Measurements from ENCODE around the gene NDUFA13. TPM values are rescaled to one million over a fixed set of nuclear protein-coding genes. Genes with fewer than 3 reads are reported as not detected.

Gene NDUFA13
- total RNA-seq, 1 donor from 2014 or later, result 46.5 TPM

- no peak for DNase-seq (ENCODE audit: low read depth)
These were observed 9.4 kb upstream of the NDUFA13 start for GRCh38 chr19:19506592-19506991.

GRCh38 chr19:19507354-19507753 is 8.7 kb upstream of the NDUFA13 start:
- DNase-seq (ENCODE audit: low read depth), result no peak

DNA sequence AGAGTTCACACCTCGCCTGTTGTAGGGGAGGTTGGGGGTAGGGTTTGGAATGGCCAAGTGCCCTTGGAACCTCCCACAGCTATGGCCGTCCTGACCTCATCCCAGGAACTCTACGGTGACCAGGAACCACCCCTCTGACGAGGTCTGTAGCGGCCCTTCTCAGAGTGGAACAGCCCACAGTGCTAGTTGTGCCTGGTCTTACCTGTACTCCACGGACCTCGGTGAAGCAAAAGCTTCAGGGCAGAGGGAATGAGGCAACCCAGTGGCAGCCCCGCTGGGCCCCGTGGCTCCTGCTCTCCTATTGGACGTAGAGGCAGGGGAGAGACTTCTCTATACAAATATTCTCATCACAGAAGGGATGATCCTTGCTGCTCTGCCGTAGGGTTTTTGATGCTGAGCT is 7.8 kb upstream of the NDUFA13 start:
- DNase-seq (ENCODE audit: low read depth), result no peak

GRCh38 chr19:19510432-19510831 is 5.6 kb upstream of the NDUFA13 start:
- peak; percentile 33 for DNase-seq (ENCODE audit: low read depth)

- no peak for DNase-seq (ENCODE audit: low read depth)
These were observed 2.3 kb upstream of the NDUFA13 start for GRCh38 chr19:19513682-19514081.

DNA sequence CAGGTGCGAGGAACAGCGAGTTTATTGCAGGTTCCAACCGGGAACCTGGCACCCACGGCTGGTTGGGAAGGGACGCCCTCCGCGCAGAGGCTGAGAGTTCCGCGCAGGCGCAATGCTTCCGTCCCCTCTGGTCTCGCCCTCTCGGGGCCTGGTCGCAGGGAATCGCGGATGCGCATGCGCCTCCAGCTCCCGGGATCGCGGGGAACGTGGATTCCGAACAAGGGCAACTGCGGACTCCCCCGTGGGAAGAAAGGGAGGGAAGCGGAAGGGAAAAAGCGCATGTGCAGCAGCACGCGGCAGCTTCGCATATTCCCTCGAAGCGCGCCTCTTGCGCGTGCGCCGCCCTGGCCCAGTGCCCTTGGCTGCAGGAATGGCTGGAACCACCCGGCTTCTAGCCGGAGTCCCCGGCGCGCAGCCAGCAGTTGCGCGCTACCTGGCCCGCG is 1.8 kb upstream of the NDUFA13 start:
- no peak for DNase-seq (ENCODE audit: low read depth)

- DNase-seq (ENCODE audit: low read depth), result no peak
These were observed 964 bp upstream of the NDUFA13 start, which contains the start of gene TSSK6 for GRCh38 chr19:19514881-19515641. Gene TSSK6, minus strand, starts transcription at chr19:19515548. Its CDS starts 121 bp downstream, at chr19:19515427.

DNA sequence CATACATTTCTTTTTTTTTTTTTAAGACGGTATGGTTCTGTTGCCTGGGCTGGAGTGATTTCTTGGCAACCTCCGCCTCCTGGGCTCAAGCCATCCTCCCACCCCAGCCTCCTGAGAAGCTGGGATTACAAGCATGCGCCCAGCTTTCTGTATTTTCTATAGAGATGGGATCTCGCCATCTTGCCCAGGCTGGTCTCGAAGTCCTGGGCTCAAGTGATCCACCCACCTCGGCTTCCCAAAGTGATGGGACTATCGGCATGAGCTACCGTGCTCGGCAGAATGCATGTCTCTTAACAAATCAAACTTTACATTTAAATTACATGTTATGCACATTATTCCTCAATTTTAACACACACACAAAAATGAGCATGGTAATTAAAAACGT is 1.2 kb downstream of the NDUFA13 start:
- no peak for DNase-seq (ENCODE audit: low read depth)

DNA sequence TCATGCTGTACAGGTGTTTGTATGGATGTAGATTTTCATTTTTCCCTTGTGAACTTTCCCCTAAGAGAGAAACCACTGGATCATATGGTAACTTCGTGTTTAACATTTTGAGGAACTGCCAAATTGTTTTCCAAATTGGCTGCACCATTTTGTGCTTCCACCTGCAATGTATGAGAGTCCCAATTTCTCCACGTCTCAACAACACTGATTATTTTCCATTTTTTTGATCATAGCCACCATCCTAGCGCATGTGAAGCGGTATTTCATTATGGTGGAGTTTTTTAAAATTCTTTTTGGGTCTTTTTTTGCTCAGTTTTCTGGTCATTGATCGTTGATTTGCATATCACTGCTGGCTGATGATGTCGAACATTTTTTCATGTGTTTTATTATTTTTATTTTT is 5.0 kb downstream of the NDUFA13 start:
- no peak for DNase-seq (ENCODE audit: low read depth)

DNA sequence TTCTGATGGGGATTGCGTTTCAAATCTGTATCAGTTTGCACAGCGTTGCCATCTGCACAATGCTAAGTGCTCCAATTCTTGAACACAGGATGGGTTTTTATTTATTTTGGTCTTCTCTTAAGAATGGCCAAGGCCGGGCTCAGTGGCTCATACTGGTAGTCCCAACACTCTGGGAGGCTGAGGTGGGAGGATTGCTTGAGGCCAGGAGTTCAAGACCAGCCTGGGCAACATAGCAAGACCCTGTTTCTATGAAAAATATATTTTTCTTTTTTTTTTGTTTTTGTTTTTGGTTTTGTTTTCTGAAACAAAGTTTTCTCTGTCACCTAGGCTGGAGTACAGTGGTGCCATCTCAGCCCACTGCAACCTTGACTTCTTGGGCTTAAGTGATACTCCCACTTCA is 7.2 kb downstream of the NDUFA13 start:
- DNase-seq (ENCODE audit: low read depth), result no peak

DNA sequence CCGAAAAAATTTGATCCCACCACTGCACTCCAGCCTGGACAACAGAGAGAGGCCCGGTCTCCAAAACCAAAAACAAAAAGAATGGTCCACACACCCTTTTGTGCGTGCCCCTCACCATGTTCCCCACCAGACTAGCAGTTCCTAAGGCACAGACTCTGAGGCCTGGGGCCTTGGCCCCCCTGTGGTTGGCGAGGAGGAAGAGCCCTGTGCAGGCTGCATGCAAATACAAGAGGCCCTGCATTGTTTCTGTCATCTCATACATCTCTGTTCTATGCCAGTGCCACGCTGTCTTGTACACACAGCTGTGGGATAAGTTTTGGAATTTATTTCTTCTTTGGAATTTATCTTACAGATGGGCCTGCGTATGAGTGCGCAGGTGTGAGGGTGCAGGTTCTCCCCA is 8.0 kb downstream of the NDUFA13 start:
- DNase-seq (ENCODE audit: low read depth), result no peak

- no peak for DNase-seq (ENCODE audit: low read depth)
These were observed 9.8 kb downstream of the NDUFA13 start for GRCh38 chr19:19525611-19526380.

GRCh38 chr19:19526581-19527370 is 10.8 kb downstream of the NDUFA13 start:
- DNase-seq (ENCODE audit: low read depth), result no peak

- no peak for DNase-seq (ENCODE audit: low read depth)
These were observed 11.3 kb downstream of the NDUFA13 start for GRCh38 chr19:19527371-19527656.

DNA sequence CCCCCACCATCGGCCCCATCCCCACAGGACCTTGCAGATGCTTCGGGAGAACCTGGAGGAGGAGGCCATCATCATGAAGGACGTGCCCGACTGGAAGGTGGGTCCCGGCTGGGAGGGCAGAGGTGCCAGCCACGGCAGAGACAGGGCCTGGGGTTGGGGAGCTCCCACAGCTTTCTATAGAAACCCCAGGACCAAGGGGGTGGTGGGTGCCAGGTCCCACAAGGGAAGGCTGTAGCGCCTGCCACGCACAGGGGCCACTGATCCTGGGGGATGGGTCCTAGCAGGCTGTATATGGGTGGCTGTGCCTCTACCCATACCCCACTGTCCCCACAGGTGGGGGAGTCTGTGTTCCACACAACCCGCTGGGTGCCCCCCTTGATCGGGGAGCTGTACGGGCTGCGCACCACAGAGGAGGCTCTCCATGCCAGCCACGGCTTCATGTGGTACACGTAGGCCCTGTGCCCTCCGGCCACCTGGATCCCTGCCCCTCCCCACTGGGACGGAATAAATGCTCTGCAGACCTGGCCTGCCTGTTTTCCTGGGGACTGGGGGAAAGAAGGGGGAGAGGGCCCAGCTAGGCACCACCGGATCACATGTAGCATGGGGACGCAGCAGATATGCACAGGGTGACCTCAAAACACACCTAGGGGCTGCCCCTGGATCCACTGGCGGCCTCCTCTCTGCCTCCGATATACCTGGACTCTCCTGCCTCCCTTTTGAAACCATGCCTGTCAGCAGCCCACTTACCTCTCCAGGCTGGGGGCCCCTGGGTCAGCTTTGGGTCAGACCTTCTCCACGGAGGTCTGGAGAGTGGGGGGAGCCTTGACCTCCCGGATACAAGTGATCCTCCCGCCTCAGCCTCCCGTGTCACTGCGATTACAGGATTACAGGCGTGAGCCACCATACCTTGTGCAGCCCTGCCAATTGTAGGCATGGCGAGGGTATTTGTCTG is 11.9 kb downstream of the NDUFA13 start:
- DNase-seq (ENCODE audit: low read depth), result no peak

DNA sequence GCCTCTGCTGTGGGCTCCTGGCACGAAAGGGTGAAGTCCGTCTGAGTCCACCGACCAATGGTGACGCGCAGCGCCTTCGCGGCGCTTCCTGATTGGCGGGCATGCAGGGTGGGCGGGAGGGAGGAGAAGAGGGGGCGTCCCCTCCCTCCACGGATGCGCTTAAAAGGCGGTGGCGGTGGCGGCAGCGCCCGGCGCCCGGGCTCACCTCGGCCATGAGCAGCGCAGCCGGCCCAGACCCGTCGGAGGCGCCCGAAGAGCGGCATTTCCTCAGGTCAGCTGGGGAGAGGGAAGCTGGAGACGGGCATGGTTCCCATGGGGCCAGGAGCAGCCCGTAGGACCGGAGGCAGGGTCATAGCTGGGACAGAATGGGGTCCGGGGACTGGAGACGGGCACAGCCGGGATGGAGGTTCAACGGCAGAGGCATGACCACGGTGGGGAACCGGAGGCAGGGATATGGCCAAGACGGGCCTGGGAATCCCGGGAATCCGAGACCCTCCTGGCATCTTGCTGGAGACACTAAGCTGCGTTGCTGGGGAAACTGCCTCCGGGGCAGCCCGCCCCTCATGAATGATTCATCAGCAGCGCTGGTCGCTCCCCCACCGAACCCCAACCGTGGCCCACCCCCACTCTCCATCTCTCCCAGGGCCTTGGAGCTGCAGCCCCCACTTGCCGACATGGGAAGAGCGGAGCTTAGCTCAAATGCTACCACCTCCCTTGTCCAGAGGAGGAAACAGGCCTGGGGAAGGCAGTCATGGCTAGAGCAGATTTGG is 12.9 kb downstream of the NDUFA13 start, which contains the start of gene YJEFN3:
Gene YJEFN3, plus strand, starts transcription at position 191 of the 770 bp plus-strand sequence. Its CDS starts 22 bp downstream, at position 213.
- no peak for DNase-seq (ENCODE audit: low read depth)

GRCh38 chr19:19529783-19530422 is 13.9 kb downstream of the NDUFA13 start:
- DNase-seq (ENCODE audit: low read depth), result no peak

DNA sequence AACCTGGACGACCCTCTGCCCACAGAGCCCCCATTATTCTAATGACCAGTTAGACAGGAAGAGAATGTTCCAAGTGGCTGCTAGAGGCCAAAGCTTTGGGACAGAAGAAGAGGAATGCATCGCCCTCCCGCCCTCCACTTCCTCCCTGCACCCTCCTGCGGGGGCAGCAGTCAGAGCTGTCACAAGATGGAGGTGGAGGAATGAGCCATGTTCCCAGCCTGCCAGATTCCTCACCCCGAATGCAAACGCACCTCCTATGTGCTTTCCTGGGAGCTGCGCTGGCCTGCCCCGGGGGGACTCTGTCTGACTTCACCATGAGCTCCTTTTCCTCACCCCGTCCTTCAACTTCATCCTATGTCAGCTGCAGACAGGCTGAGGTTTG is 14.4 kb downstream of the NDUFA13 start:
- no peak for DNase-seq (ENCODE audit: low read depth)

- DNase-seq (ENCODE audit: low read depth), result no peak
These were observed 14.9 kb downstream of the NDUFA13 start for GRCh38 chr19:19530889-19531288.

Measured in myocyte (in vitro differentiated cells).